ENCODE measurements around the gene OAT. TPM values are rescaled to one million over a fixed set of nuclear protein-coding genes. Genes with fewer than 3 reads are reported as not detected.

OAT gene
- total and polyA plus RNA-seq, 9 donors = 76.5 to 125 (median 94.5) TPM

DNA sequence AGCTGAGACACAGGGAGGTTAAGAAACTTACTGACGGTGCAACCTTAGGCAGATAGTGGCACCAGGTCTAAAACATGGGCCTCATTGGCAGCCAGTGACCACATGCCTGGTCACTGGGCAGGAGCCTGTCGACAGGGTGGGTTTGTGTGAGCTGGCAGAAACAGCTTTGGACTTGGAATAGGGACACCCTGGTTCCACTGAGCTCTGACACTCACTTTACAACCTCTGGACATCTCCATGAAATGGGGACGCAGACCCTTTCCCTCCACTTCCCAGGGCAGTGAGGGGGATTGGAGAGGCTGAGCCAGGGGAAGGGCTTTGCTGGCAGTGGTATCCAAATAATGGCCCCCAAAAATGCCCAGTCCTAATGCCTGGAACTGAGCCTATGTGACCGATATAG lies 49.7 kb downstream of the OAT start:
- DNase-seq = no peak
- Histone ChIP-seq H3K36me3 (no peaks in the 10 kb centered on the region), H3K9me3 (no peaks in the 10 kb centered on the region), H3K27ac (no peak overlapping the region), H3K27me3 (no peaks in the 10 kb centered on the region), H3K4me1 (ENCODE audit: insufficient read depth) (no peaks in the 10 kb centered on the region), H3K4me3 (no peak overlapping the region)
- TF ChIP-seq EP300 (IDR thresholded peaks at IDR 0.05) (no peak), POLR2A (IDR thresholded peaks at IDR 0.05) (no peak)
- TF ChIP-seq, protein P1, sequence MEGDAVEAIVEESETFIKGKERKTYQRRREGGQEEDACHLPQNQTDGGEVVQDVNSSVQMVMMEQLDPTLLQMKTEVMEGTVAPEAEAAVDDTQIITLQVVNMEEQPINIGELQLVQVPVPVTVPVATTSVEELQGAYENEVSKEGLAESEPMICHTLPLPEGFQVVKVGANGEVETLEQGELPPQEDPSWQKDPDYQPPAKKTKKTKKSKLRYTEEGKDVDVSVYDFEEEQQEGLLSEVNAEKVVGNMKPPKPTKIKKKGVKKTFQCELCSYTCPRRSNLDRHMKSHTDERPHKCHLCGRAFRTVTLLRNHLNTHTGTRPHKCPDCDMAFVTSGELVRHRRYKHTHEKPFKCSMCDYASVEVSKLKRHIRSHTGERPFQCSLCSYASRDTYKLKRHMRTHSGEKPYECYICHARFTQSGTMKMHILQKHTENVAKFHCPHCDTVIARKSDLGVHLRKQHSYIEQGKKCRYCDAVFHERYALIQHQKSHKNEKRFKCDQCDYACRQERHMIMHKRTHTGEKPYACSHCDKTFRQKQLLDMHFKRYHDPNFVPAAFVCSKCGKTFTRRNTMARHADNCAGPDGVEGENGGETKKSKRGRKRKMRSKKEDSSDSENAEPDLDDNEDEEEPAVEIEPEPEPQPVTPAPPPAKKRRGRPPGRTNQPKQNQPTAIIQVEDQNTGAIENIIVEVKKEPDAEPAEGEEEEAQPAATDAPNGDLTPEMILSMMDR (IDR thresholded peaks at IDR 0.05) = no peak
- intact Hi-C loops (cut with DNase I) = loop anchor here in 1 of 4 donors (5.0 kb wide), 1 partner anchor 82 kb away; no protein-coding TSS in a partner anchor
- 90 to 92% (median 90%) methylated on average over 4 of the region's 4 CpGs for WGBS, 3 donors

DNA sequence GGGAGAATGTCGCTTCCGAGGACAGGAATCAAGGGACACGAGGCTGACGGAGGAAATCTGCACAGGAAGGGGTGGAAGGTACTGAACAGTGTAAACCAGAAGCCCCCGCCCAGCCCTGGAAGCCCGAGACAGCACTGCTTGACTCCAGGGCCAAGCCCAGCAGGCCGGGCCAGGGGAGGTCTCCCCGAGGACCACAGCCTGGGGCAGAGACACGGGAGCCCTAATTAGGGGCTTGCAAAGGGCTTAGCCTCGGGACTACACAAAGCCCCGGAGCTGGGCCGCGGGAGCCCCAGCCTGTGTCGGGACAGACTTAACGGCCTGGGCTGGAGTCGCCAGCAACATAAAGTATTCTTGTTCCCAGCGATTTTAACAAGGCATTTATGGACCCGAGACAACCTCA lies 50.8 kb downstream of the OAT start:
- H3K4me1 ChIP-seq (ENCODE audit: insufficient read depth) = no peaks in the 10 kb centered on the region
- intact Hi-C loops (cut with DNase I) = loop anchor here in 1 of 4 donors (5.0 kb wide), 1 partner anchor 81 kb away; no protein-coding TSS in a partner anchor

DNA sequence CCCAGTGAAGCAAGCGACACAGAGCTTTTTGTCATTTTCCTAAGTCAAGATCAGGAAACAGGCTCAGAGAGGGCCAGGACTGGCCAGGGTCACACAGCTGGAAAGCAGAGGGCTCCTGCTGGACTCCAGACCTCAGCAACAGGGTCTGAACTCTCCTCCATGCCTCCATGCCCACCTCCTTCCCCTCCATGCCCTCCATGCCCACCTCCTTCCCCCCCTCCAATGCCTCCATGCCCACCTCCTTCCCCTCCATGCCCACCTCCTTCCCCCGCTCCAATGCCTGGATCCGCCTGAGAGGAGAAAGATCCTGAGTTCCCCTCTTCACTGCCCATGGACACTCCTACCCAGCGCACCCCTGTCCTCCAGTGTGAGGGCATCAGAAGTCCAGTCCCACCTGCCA lies 51.3 kb downstream of the OAT start:
- H3K27me3 ChIP-seq = no peaks in the 10 kb centered on the region
- H3K27ac ChIP-seq = no peak overlapping the region
- H3K4me1 ChIP-seq (ENCODE audit: insufficient read depth) = no peaks in the 10 kb centered on the region
- DNase-seq = no peak
- TF ChIP-seq POLR2A (IDR thresholded peaks at IDR 0.05) (no peak), EP300 (IDR thresholded peaks at IDR 0.05) (no peak)
- TF ChIP-seq, protein P1 (IDR thresholded peaks at IDR 0.05) = no peak
- WGBS, 3 donors = 96 to 98% (median 97%) methylated on average over 4 of the region's 4 CpGs
- H3K4me3 ChIP-seq = no peak overlapping the region
- H3K9me3 ChIP-seq = no peaks in the 10 kb centered on the region
- H3K36me3 ChIP-seq = no peaks in the 10 kb centered on the region
- intact Hi-C loops (cut with DNase I) = loop anchor here in 1 of 4 donors (5.0 kb wide), 1 partner anchor 80 kb away; no protein-coding TSS in a partner anchor

More for the DNA sequence above, 50.8 kb downstream of the OAT start:
- TF ChIP-seq, protein P1 (IDR thresholded peaks at IDR 0.05) = no peak
- TF ChIP-seq EP300 (IDR thresholded peaks at IDR 0.05) (no peak), POLR2A (IDR thresholded peaks at IDR 0.05) (no peak)
- H3K27ac ChIP-seq = no peak overlapping the region
- H3K9me3 ChIP-seq = no peaks in the 10 kb centered on the region
- H3K4me3 ChIP-seq = no peak overlapping the region
- no peak for DNase-seq
- H3K27me3 ChIP-seq = no peaks in the 10 kb centered on the region
- WGBS, 3 donors = 81 to 88% (median 86%) methylated on average over 18 of the region's 18 CpGs
- H3K36me3 ChIP-seq = no peaks in the 10 kb centered on the region

DNA sequence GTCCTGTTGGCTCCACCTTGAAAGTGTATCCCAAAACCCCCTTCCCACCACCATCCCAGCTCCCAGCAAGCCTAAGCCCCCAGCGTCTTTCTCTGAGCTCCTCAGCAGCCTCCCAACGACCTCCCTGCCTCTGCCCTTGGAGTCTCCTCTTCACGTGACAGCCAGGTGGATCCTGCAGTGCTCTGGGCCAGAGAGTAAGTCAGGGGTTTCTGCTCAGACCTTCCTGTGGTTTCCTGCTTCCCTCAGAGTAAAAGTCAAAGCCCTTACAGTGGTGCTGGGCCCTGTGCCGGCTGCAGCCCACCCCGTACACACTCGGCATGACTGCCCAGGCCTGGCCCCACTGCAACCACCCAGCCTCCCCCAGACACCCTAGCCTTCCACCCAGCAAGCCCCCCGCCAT lies 51.9 kb downstream of the OAT start:
- no peak for TF ChIP-seq POLR2A (IDR thresholded peaks at IDR 0.05)
- TF ChIP-seq EP300 (IDR thresholded peaks at IDR 0.05) = no peak
- TF ChIP-seq, protein P1 (IDR thresholded peaks at IDR 0.05) = no peak
- H3K9me3 ChIP-seq = no peaks in the 10 kb centered on the region
- DNase-seq = no peak
- H3K4me3 ChIP-seq = no peak overlapping the region
- H3K27ac ChIP-seq = no peak overlapping the region
- H3K36me3 ChIP-seq = no peaks in the 10 kb centered on the region
- 73 to 89% (median 80%) methylated on average over 7 of the region's 7 CpGs for WGBS, 3 donors
- no peaks in the 10 kb centered on the region for H3K4me1 ChIP-seq (ENCODE audit: insufficient read depth)
- H3K27me3 ChIP-seq = no peaks in the 10 kb centered on the region
- intact Hi-C loops (cut with DNase I) = loop anchor here in 1 of 4 donors (5.0 kb wide), 1 partner anchor 80 kb away; no protein-coding TSS in a partner anchor
